A673 (cell line): ENCODE measurements around the gene SHC3. TPM values are rescaled to one million over a fixed set of nuclear protein-coding genes. Genes with fewer than 3 reads are reported as not detected.

ENCODE experiments used
- BruUV-seq: library from RNA; stranded (reverse); fragments of 400-500 nt; replicated peaks from 2 replicates; lab custom pipeline; 2021; lab: Mats Ljungman, UMichigan
- CTCF ChIA-PET: fragments of 300-600 bp; sonication (Branson Sonifier 250); formaldehyde crosslinking; loops from one replicate; lab custom pipeline; 2022; ENCODE audit warnings: antibody characterized with exemption; lab: Charles Lee
- POLR2A ChIA-PET: fragments of 300-600 bp; sonication (Branson Sonifier 250); formaldehyde crosslinking; loops from one replicate; lab custom pipeline; 2022; ENCODE audit warnings: antibody characterized with exemption; ENCODE audit not compliant: low non-redundant PET; lab: Charles Lee
- DNase-seq: peaks from one replicate; pipeline ENCODE4 v3.0.0-alpha.2; 2015; ENCODE audit warnings: low spot score
- H3K27ac ChIP-seq: fragments of 200-600 bp; sonication (generic); 2 replicates; pipeline ENCODE4 v1.5.1; 2016; ENCODE audit warnings: mixed run types, low read depth, mild to moderate bottlenecking, mixed read lengths, antibody characterized with exemption, low read length; ENCODE audit not compliant: poor library complexity, severe bottlenecking
- H3K27me3 ChIP-seq: fragments of 200-600 bp; sonication (generic); replicated peaks from 2 replicates; pipeline ENCODE4 v1.6.1; 2017; ENCODE audit warnings: mixed run types, low read depth, mild to moderate bottlenecking, mixed read lengths, antibody characterized with exemption, low read length; ENCODE audit not compliant: insufficient read depth, poor library complexity
- H3K36me3 ChIP-seq: fragments of 200-600 bp; sonication (generic); 2 replicates; pipeline ENCODE4 v1.6.1; 2016; ENCODE audit warnings: mixed run types, mild to moderate bottlenecking, mixed read lengths, antibody characterized with exemption, low read length; ENCODE audit not compliant: insufficient read depth, poor library complexity, severe bottlenecking
- H3K4me1 ChIP-seq: fragments of 200-600 bp; sonication (generic); 2 replicates; pipeline ENCODE4 v1.6.1; 2017; ENCODE audit warnings: mixed run types, mild to moderate bottlenecking, mixed read lengths, antibody characterized with exemption, low read length; ENCODE audit not compliant: insufficient read depth, poor library complexity, severe bottlenecking
- H3K4me3 ChIP-seq: fragments of 200-600 bp; sonication (generic); 2 replicates; pipeline ENCODE4 v1.5.1; 2016; ENCODE audit warnings: low read depth, mixed run types, mild to moderate bottlenecking, mixed read lengths, low read length; ENCODE audit not compliant: poor library complexity, severe bottlenecking
- H3K9me3 ChIP-seq: fragments of 200-600 bp; sonication (generic); 2 replicates; pipeline ENCODE4 v1.6.1; 2016; ENCODE audit warnings: mixed run types, low read depth, mild to moderate bottlenecking, mixed read lengths, antibody characterized with exemption, low read length; ENCODE audit not compliant: poor library complexity, severe bottlenecking
- EZH2 ChIP-seq: fragments of 200-600 bp; sonication (generic); IDR thresholded peaks from 2 replicates; pipeline ENCODE4 v1.6.1; 2017; ENCODE audit warnings: borderline replicate concordance, low read depth, mild to moderate bottlenecking, mixed read lengths, antibody characterized with exemption, low read length; ENCODE audit not compliant: poor library complexity, severe bottlenecking
- intact Hi-C: fragments of 100-400 bp; cut with micrococcal nuclease; formaldehyde crosslinking; loops from one replicate; pipeline ENCODE4 v1.10.0; 2022; ENCODE audit not compliant: unreplicated experiment
- total RNA-seq: library from RNA; stranded (reverse); gene quantifications from 2 replicates; pipeline ENCODE4 v1.2.3, GENCODE V29; 2021
- TF ChIP-seq, protein P1 (sequence below): fragments of 300-800, 200-600 bp; sonication (generic); conservative IDR thresholded peaks from 2 replicates; pipeline ENCODE4 v1.5.1; 2017; ENCODE audit warnings: low read depth, mild to moderate bottlenecking, antibody characterized with exemption, low read length, moderate library complexity, mixed read lengths

The SHC3 gene
- total RNA-seq, 1 experiment from 2014 or later: 6.6 TPM

DNA sequence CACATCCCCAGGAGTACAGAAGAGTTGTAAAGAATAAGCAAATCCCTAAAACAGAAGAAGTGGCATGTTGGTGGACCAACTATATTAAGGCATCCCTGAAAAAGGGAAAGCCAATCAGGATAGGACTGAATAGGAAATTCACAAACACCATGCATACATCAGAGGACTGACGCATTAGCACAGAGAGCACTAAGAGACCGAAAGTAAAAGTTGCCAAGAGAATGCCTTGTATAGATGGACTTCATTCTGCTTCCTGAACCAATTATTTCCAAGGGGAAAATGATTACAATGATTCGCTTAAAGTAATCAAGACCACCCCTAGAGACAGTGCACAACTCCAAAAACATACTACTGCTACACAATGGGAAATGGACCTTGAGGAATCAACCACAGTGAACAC lies 33.5 kb downstream of the SHC3 start:
- ChIA-PET POLR2A (no interaction called here), CTCF (no interaction called here)
- DNase-seq: no peak
- Histone ChIP-seq H3K9me3 (peaks cover under 1% of the 10 kb centered on the region), H3K27ac (no peak overlapping the region), H3K36me3 (no peaks in the 10 kb centered on the region), H3K4me1 (no peaks in the 10 kb centered on the region), H3K4me3 (no peak overlapping the region), H3K27me3 (no peaks in the 10 kb centered on the region)
- intact Hi-C loops: no loop called here
- TF ChIP-seq, protein P1, sequence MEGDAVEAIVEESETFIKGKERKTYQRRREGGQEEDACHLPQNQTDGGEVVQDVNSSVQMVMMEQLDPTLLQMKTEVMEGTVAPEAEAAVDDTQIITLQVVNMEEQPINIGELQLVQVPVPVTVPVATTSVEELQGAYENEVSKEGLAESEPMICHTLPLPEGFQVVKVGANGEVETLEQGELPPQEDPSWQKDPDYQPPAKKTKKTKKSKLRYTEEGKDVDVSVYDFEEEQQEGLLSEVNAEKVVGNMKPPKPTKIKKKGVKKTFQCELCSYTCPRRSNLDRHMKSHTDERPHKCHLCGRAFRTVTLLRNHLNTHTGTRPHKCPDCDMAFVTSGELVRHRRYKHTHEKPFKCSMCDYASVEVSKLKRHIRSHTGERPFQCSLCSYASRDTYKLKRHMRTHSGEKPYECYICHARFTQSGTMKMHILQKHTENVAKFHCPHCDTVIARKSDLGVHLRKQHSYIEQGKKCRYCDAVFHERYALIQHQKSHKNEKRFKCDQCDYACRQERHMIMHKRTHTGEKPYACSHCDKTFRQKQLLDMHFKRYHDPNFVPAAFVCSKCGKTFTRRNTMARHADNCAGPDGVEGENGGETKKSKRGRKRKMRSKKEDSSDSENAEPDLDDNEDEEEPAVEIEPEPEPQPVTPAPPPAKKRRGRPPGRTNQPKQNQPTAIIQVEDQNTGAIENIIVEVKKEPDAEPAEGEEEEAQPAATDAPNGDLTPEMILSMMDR: no peak
- no peak for TF ChIP-seq EZH2
- no TSS peak for BruUV-seq

DNA sequence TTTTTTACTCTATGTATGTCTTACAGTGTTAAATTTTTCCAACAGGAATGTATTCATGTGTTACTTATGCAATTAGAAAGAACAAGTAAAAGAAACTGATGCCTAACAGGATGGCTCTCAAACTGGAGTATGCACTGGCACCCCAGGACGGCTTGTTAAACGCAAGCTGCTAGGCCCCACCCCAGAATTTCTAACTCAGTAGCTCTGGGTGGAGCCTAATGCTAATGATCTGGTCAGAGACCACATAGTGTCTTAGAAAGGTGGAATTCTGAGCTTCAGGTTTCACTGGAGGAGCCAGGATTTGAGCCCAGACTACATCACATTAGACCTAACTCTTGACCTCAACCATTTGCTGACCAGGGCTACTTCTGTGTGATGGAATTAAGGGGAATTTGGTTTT lies 34.4 kb downstream of the SHC3 start:
- TF ChIP-seq, protein P1: no peak
- no peak for TF ChIP-seq EZH2
- H3K4me3 ChIP-seq: no peak overlapping the region
- ChIA-PET POLR2A (no interaction called here), CTCF (no interaction called here)
- intact Hi-C loops: no loop called here
- H3K27ac ChIP-seq: no peak overlapping the region
- no peaks in the 10 kb centered on the region for H3K27me3 ChIP-seq
- no peaks in the 10 kb centered on the region for H3K36me3 ChIP-seq
- H3K9me3 ChIP-seq: peaks cover 3% of the 10 kb centered on the region
- DNase-seq: no peak
- no peaks in the 10 kb centered on the region for H3K4me1 ChIP-seq
- BruUV-seq: no TSS peak

DNA sequence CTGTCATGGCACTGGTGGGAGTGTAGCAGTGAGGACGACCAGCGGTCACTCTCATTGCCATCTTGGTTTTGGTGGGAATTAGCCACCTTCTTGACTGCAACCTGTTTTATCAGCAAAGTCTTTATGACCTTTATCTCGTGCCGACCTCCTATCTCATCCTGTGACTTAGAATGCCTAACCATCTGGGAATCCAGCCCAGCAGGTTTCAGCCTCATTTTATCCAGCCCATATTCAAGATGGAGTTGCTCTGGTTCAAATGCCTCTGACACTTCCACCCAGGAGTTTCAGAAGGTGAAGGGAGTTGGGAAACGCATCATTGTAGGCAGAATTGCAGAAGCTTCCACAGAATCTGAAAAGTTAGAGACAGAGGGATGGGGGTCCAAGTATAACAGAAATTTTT lies 35.4 kb downstream of the SHC3 start:
- no peaks in the 10 kb centered on the region for H3K27me3 ChIP-seq
- peaks cover 3% of the 10 kb centered on the region for H3K9me3 ChIP-seq
- no peaks in the 10 kb centered on the region for H3K36me3 ChIP-seq
- POLR2A ChIA-PET: no interaction called here
- H3K4me3 ChIP-seq: no peak overlapping the region
- no peak for DNase-seq
- intact Hi-C loops: no loop called here
- H3K27ac ChIP-seq: no peak overlapping the region
- CTCF ChIA-PET: no interaction called here
- BruUV-seq: no TSS peak
- no peaks in the 10 kb centered on the region for H3K4me1 ChIP-seq
- TF ChIP-seq, protein P1: no peak
- no peak for TF ChIP-seq EZH2
